ENCODE results near the gene ADGRG6.

ADGRG6 gene

GRCh38 chr6:142323377-142323776, 21.6 kb downstream of the ADGRG6 start:
- TF ChIP-seq EZH2 (optimal IDR thresholded peaks at IDR 0.05; ENCODE audit: low read depth, low read length): no peak
- no peak for TF ChIP-seq EZH2phosphoT487 (IDR thresholded peaks at IDR 0.05; ENCODE audit: low read length)
- no peak for TF ChIP-seq CTCF (IDR thresholded peaks at IDR 0.05; ENCODE audit: low read length)
- H2AFZ ChIP-seq (ENCODE audit: low read length): no peak overlapping the region
- H3K4me1 ChIP-seq (ENCODE audit: low read length): no peaks in the 10 kb centered on the region
- H3K4me3 ChIP-seq (ENCODE audit: low read length): no peak overlapping the region
- H3K27me3 ChIP-seq (replicated peaks; ENCODE audit: insufficient read depth, low read length): no peaks in the 10 kb centered on the region
- H3F3A ChIP-seq (ENCODE audit: insufficient read depth, low read length): no peaks in the 10 kb centered on the region
- no peak for DNase-seq
- H3K27ac ChIP-seq (ENCODE audit: low read length): no peak overlapping the region
- H3K79me2 ChIP-seq (ENCODE audit: low read length): no peaks in the 10 kb centered on the region
- no peaks in the 10 kb centered on the region for H3K9me2 ChIP-seq (replicated peaks; ENCODE audit: insufficient read depth, low read length)
- no peaks in the 10 kb centered on the region for H4K20me1 ChIP-seq (ENCODE audit: insufficient read depth, low read length)
- H3K9me3 ChIP-seq (replicated peaks; ENCODE audit: insufficient read depth, low read length): no peaks in the 10 kb centered on the region
- no peaks in the 10 kb centered on the region for H3K36me3 ChIP-seq (replicated peaks; ENCODE audit: insufficient read depth, low read length)
- no peak overlapping the region for H3K4me2 ChIP-seq (ENCODE audit: low read depth, low read length)
- H3K9ac ChIP-seq (ENCODE audit: low read length): no peak overlapping the region

GRCh38 chr6:142324111-142324510, 22.3 kb downstream of the ADGRG6 start:
- Histone ChIP-seq H4K20me1 (ENCODE audit: insufficient read depth, low read length) (no peaks in the 10 kb centered on the region), H3K27ac (ENCODE audit: low read length) (no peak overlapping the region), H3K27me3 (replicated peaks; ENCODE audit: insufficient read depth, low read length) (no peaks in the 10 kb centered on the region), H3K9me3 (replicated peaks; ENCODE audit: insufficient read depth, low read length) (no peaks in the 10 kb centered on the region), H3K4me1 (ENCODE audit: low read length) (no peaks in the 10 kb centered on the region), H3K4me2 (ENCODE audit: low read depth, low read length) (no peak overlapping the region), H2AFZ (ENCODE audit: low read length) (no peak overlapping the region), H3K9ac (ENCODE audit: low read length) (no peak overlapping the region), H3K4me3 (ENCODE audit: low read length) (no peak overlapping the region), H3K79me2 (ENCODE audit: low read length) (no peaks in the 10 kb centered on the region), H3F3A (ENCODE audit: insufficient read depth, low read length) (no peaks in the 10 kb centered on the region), H3K9me2 (replicated peaks; ENCODE audit: insufficient read depth, low read length) (no peaks in the 10 kb centered on the region), H3K36me3 (replicated peaks; ENCODE audit: insufficient read depth, low read length) (no peaks in the 10 kb centered on the region)
- DNase-seq: no peak
- no peak for TF ChIP-seq CTCF (IDR thresholded peaks at IDR 0.05; ENCODE audit: low read length)
- no peak for TF ChIP-seq EZH2phosphoT487 (IDR thresholded peaks at IDR 0.05; ENCODE audit: low read length)
- TF ChIP-seq EZH2 (optimal IDR thresholded peaks at IDR 0.05; ENCODE audit: low read depth, low read length): no peak

GRCh38 chr6:142325111-142325510, 23.3 kb downstream of the ADGRG6 start:
- H3K79me2 ChIP-seq (ENCODE audit: low read length): no peaks in the 10 kb centered on the region
- no peak overlapping the region for H2AFZ ChIP-seq (ENCODE audit: low read length)
- no peaks in the 10 kb centered on the region for H3K4me1 ChIP-seq (ENCODE audit: low read length)
- H3K4me3 ChIP-seq (ENCODE audit: low read length): no peak overlapping the region
- no peak overlapping the region for H3K4me2 ChIP-seq (ENCODE audit: low read depth, low read length)
- no peaks in the 10 kb centered on the region for H3K9me3 ChIP-seq (replicated peaks; ENCODE audit: insufficient read depth, low read length)
- H3K9ac ChIP-seq (ENCODE audit: low read length): no peak overlapping the region
- no peaks in the 10 kb centered on the region for H3K9me2 ChIP-seq (replicated peaks; ENCODE audit: insufficient read depth, low read length)
- no peaks in the 10 kb centered on the region for H3K27me3 ChIP-seq (replicated peaks; ENCODE audit: insufficient read depth, low read length)
- H3K27ac ChIP-seq (ENCODE audit: low read length): no peak overlapping the region
- H3K36me3 ChIP-seq (replicated peaks; ENCODE audit: insufficient read depth, low read length): no peaks in the 10 kb centered on the region
- TF ChIP-seq EZH2 (optimal IDR thresholded peaks at IDR 0.05; ENCODE audit: low read depth, low read length) (no peak), CTCF (IDR thresholded peaks at IDR 0.05; ENCODE audit: low read length) (no peak), EZH2phosphoT487 (IDR thresholded peaks at IDR 0.05; ENCODE audit: low read length) (no peak)
- no peaks in the 10 kb centered on the region for H4K20me1 ChIP-seq (ENCODE audit: insufficient read depth, low read length)
- DNase-seq: no peak
- H3F3A ChIP-seq (ENCODE audit: insufficient read depth, low read length): no peaks in the 10 kb centered on the region

Data from MM.1S (cell line).